SK-N-SH (cell line): Measurements from ENCODE around the gene PDE4D. TPM values are rescaled to one million over a fixed set of nuclear protein-coding genes. Genes with fewer than 3 reads are reported as not detected.

Experiments
- CTCF ChIA-PET: fragments of 300-600, 350-600 bp; formaldehyde crosslinking; extraction: SDS; loops from one replicate; lab custom pipeline; 2021; lab: Yijun Ruan, JAX
- POLR2A ChIA-PET: fragments of 350-600 bp; sonication (Branson Sonifier 250); formaldehyde crosslinking; extraction: SDS; loops from one replicate; lab custom pipeline; 2020; ENCODE audit warnings: antibody characterized with exemption, inconsistent platforms; lab: Yijun Ruan, JAX
- DNase-seq: peaks from one replicate; pipeline ENCODE4 v3.0.0; 2012
- H2AFZ ChIP-seq: fragments of 200-600 bp; sonication (generic); 2 replicates; pipeline ENCODE4 v1.8.1; 2016; ENCODE audit warnings: antibody characterized with exemption, mild to moderate bottlenecking, low read depth
- H3F3A ChIP-seq: fragments of 200-600 bp; sonication (generic); replicated peaks from 2 replicates; pipeline ENCODE3; 2016; ENCODE audit warnings: antibody characterized with exemption, mild to moderate bottlenecking; ENCODE audit not compliant: insufficient read depth
- H3K27ac ChIP-seq, 2 experiments: fragments of 200-500 bp in 1 of 2; fragments of 200-600 bp in 1 of 2; sonication (Bioruptor generic) in 1 of 2; sonication (generic), shearing (Covaris generic) in 1 of 2; 2 replicates each; pipeline versions ENCODE4 v1.5.1 to v1.6.1; 2014 to 2016; ENCODE audit warnings: low read depth in 2 of 2, inconsistent platforms in 1 of 2, low read length in 1 of 2, mild to moderate bottlenecking in 1 of 2, mixed read lengths in 1 of 2
- H3K27me3 ChIP-seq: fragments of 200-600 bp; sonication (generic), shearing (Covaris generic); 2 replicates; pipeline ENCODE4 v1.6.1; 2016; ENCODE audit warnings: mixed run types; ENCODE audit not compliant: insufficient read depth
- H3K36me3 ChIP-seq, 2 experiments: fragments of 200-500 bp in 1 of 2; fragments of 200-600 bp in 1 of 2; sonication (Bioruptor generic) in 1 of 2; sonication (generic) in 1 of 2; replicated peaks in 1 of 2; 2 replicates each; pipeline versions ENCODE3 to v1.5.1; 2014 to 2016; ENCODE audit warnings: low read length in 1 of 2, mild to moderate bottlenecking in 1 of 2; ENCODE audit not compliant: insufficient read depth in 2 of 2, control insufficient read depth in 1 of 2
- H3K4me1 ChIP-seq, 2 experiments: fragments of 200-500 bp in 1 of 2; fragments of 200-600 bp in 1 of 2; sonication (Bioruptor generic) in 1 of 2; sonication (generic), shearing (Covaris generic) in 1 of 2; 2 replicates each; pipeline versions ENCODE4 v1.5.1 to v1.6.1; 2014 to 2016; ENCODE audit warnings: low read depth in 1 of 2, low read length in 1 of 2, mixed run types in 1 of 2; ENCODE audit not compliant: insufficient read depth in 2 of 2, control insufficient read depth in 1 of 2
- H3K4me2 ChIP-seq: fragments of 200-600 bp; sonication (generic), shearing (Covaris generic); 2 replicates; pipeline ENCODE4 v1.6.1; 2017; ENCODE audit warnings: mixed run types
- H3K4me3 ChIP-seq, 2 experiments: fragments of 200-500 bp in 1 of 2; fragments of 200-600 bp in 1 of 2; sonication (Bioruptor generic) in 1 of 2; sonication (generic), shearing (Covaris generic) in 1 of 2; 2 replicates each; pipeline versions ENCODE4 v1.5.1 to v1.8.1; 2014 to 2016; ENCODE audit warnings: low read depth in 2 of 2, inconsistent platforms in 1 of 2, low read length in 1 of 2, mild to moderate bottlenecking in 1 of 2, mixed read lengths in 1 of 2, moderate library complexity in 1 of 2
- H3K79me2 ChIP-seq: fragments of 200-600 bp; sonication (generic); 2 replicates; pipeline ENCODE4 v1.8.1; 2017; ENCODE audit warnings: mild to moderate bottlenecking; ENCODE audit not compliant: insufficient read depth
- H3K9ac ChIP-seq: fragments of 200-600 bp; sonication (generic); 2 replicates; pipeline ENCODE4 v1.6.1; 2017; ENCODE audit warnings: mixed run types
- H3K9me2 ChIP-seq: fragments of 200-600 bp; sonication (generic); 2 replicates; pipeline ENCODE4 v1.6.1; 2017; ENCODE audit warnings: mixed run types
- H3K9me3 ChIP-seq: fragments of 200-600 bp; sonication (generic); 2 replicates; pipeline ENCODE4 v1.6.1; 2017; ENCODE audit warnings: mixed run types, mild to moderate bottlenecking, moderate library complexity
- H4K20me1 ChIP-seq: fragments of 200-600 bp; sonication (generic); 2 replicates; pipeline ENCODE4 v1.6.1; 2017; ENCODE audit warnings: mild to moderate bottlenecking, mixed run types; ENCODE audit not compliant: insufficient read depth
- CTCF ChIP-seq: fragments of 200-600 bp; sonication (generic); IDR thresholded peaks from 2 replicates; pipeline ENCODE4 v1.6.1; 2017; ENCODE audit warnings: antibody characterized with exemption, mild to moderate bottlenecking, moderate library complexity
- ELF1 ChIP-seq: IDR thresholded peaks from 2 replicates; pipeline ENCODE4 v1.4.0; 2012
- FOSL2 ChIP-seq: IDR thresholded peaks from 2 replicates; pipeline ENCODE4 v1.4.0; 2012; ENCODE audit warnings: low read depth, mild to moderate bottlenecking, moderate library complexity, borderline replicate concordance
- FOXJ3 ChIP-seq: sonication (generic); formaldehyde crosslinking; IDR thresholded peaks from 2 replicates; pipeline ENCODE4 v1.5.1; 2020; ENCODE audit warnings: mild to moderate bottlenecking, missing genetic modification reagents
- FOXM1 ChIP-seq: IDR thresholded peaks from 2 replicates; pipeline ENCODE4 v1.4.0; 2012; ENCODE audit warnings: low read depth, mild to moderate bottlenecking
- GABPA ChIP-seq: IDR thresholded peaks from 2 replicates; pipeline ENCODE4 v1.4.0; 2012; ENCODE audit warnings: low read depth, mild to moderate bottlenecking
- GATA2 ChIP-seq: sonication (generic); formaldehyde crosslinking; IDR thresholded peaks from 2 replicates; pipeline ENCODE4 v1.5.0; 2020; ENCODE audit warnings: mild to moderate bottlenecking, missing genetic modification reagents
- NRF1 ChIP-seq: IDR thresholded peaks from 2 replicates; pipeline ENCODE4 v1.6.1; 2012; ENCODE audit warnings: low read depth, mild to moderate bottlenecking, low read length
- RCOR1 ChIP-seq: fragments of 150-350 bp; IDR thresholded peaks from 2 replicates; pipeline ENCODE4 v1.6.1; 2017; ENCODE audit warnings: antibody characterized with exemption, low read length
- REST ChIP-seq: IDR thresholded peaks from 2 replicates; pipeline ENCODE4 v1.6.1; 2012; ENCODE audit warnings: mild to moderate bottlenecking, low read depth, low read length, moderate library complexity
- RFX5 ChIP-seq: IDR thresholded peaks from 2 replicates; pipeline ENCODE4 v1.6.1; 2012; ENCODE audit warnings: mild to moderate bottlenecking, improper control_type of control experiment, low read length
- RXRA ChIP-seq: IDR thresholded peaks from 2 replicates; pipeline ENCODE4 v1.4.0; 2012; ENCODE audit warnings: low read depth, mild to moderate bottlenecking, borderline replicate concordance
- SIN3A ChIP-seq: IDR thresholded peaks from 2 replicates; pipeline ENCODE4 v1.6.1; 2012; ENCODE audit warnings: low read depth, mild to moderate bottlenecking, low read length, moderate library complexity, borderline replicate concordance
- TAF1 ChIP-seq: IDR thresholded peaks from 2 replicates; pipeline ENCODE4 v1.6.1; 2012; ENCODE audit warnings: low read depth, mild to moderate bottlenecking, low read length, moderate library complexity, borderline replicate concordance
- USF2 ChIP-seq: fragments of 150-350 bp; IDR thresholded peaks from 2 replicates; pipeline ENCODE4 v1.6.1; 2017; ENCODE audit warnings: antibody characterized with exemption, low read length, low read depth, borderline replicate concordance
- ZBTB33 ChIP-seq: IDR thresholded peaks from 2 replicates; pipeline ENCODE4 v1.4.0; 2012; ENCODE audit warnings: low read depth, borderline replicate concordance
- WGBS: methylation state at CpG from one replicate; pipeline ENCODE4 v1.1.6; 2017; ENCODE audit warnings: low lambda C conversion rate; 5-methylcytosine and 5-hydroxymethylcytosine counted together
- polyA plus RNA-seq, 3 experiments: library from polyadenylated mRNA; depleted of rRNA; stranded (reverse); fragments of >200 nt; gene quantifications; 2 replicates each; pipeline ENCODE4 v1.2.3, GENCODE V29; 2012

PDE4D gene
- polyA plus RNA-seq, 1 of the 3 experiments (the other 2 are of a cell fraction) = 2.4 TPM

- no peak for DNase-seq
- POLR2A ChIA-PET = no interaction called here
- TF ChIP-seq RFX5 (no peak), RXRA (no peak), FOSL2 (no peak), SIN3A (no peak), GABPA (no peak), ELF1 (no peak), RCOR1 (no peak), USF2 (no peak), ZBTB33 (no peak), FOXJ3 (CRISPR knock-in tag) (no peak)
- Histone ChIP-seq H3K9ac (no peak overlapping the region), H3K36me3 (no peaks in the 10 kb centered on the region), H3K4me2 (no peak overlapping the region), H4K20me1 (no peaks in the 10 kb centered on the region), H3K27me3 (no peaks in the 10 kb centered on the region), H3K27ac (no peak overlapping the region), H3K79me2 (no peaks in the 10 kb centered on the region), H3K9me2 (no peaks in the 10 kb centered on the region), H3K4me3 (no peak overlapping the region), H2AFZ (no peak overlapping the region), H3K4me1 (peaks cover 0 to 2% of the 10 kb centered on the region in 2 experiments; a peak in 1 of 4 replicates), H3K9me3 (no peaks in the 10 kb centered on the region), H3F3A (no peaks in the 10 kb centered on the region)
- WGBS = 75% methylated on average over 4 of the region's 4 CpGs
- CTCF ChIA-PET = interaction anchor here (0.8 to 1.0 kb wide), 2 partner anchors 88 to 94 kb away, joined by 3 read pairs; no protein-coding TSS in a partner anchor
Observed at GRCh38 chr5:59274106-59274636, 619.4 kb downstream of the PDE4D start.

GRCh38 chr5:59272809-59273427, 620.6 kb downstream of the PDE4D start:
- no peaks in the 10 kb centered on the region for H3K9me2 ChIP-seq
- H3F3A ChIP-seq = no peaks in the 10 kb centered on the region
- POLR2A ChIA-PET = no interaction called here
- WGBS = 80% methylated on average over 3 of the region's 3 CpGs
- no peak for DNase-seq
- H3K79me2 ChIP-seq = no peaks in the 10 kb centered on the region
- no peaks in the 10 kb centered on the region for H3K27me3 ChIP-seq
- H3K36me3 ChIP-seq = no peaks in the 10 kb centered on the region
- H3K27ac ChIP-seq = no peak overlapping the region
- no peak overlapping the region for H3K4me2 ChIP-seq
- TF ChIP-seq NRF1 (no peak), REST (no peak), GATA2 (CRISPR knock-in tag) (no peak), CTCF (no peak), FOXM1 (no peak), TAF1 (no peak), RXRA (no peak)
- H3K9ac ChIP-seq = no peak overlapping the region
- H2AFZ ChIP-seq = no peak overlapping the region
- H4K20me1 ChIP-seq = no peaks in the 10 kb centered on the region
- H3K9me3 ChIP-seq = no peaks in the 10 kb centered on the region
- CTCF ChIA-PET = no interaction called here
- peaks cover 0 to 2% of the 10 kb centered on the region in 2 experiments; a peak in 1 of 4 replicates for H3K4me1 ChIP-seq
- H3K4me3 ChIP-seq = no peak overlapping the region
